Germinal center (tissue), 1 donor: ENCODE data around the gene GABRQ.
"Not testable (repeated sequence)": the region's sequence is repeated elsewhere in the genome, so short reads cannot be mapped to it uniquely, and the experiment has no call there.

ENCODE experiments used
- DNase-seq: peaks from one replicate; pipeline ENCODE4 v3.0.0; 2012; ENCODE audit warnings: mixed read lengths, low spot score

GABRQ gene

GRCh38 chrX:152658302-152658701, 20.6 kb downstream of the GABRQ start:
- DNase-seq, result no peak

GRCh38 chrX:152663086-152663485, 25.4 kb downstream of the GABRQ start:
- no peak for DNase-seq

DNA sequence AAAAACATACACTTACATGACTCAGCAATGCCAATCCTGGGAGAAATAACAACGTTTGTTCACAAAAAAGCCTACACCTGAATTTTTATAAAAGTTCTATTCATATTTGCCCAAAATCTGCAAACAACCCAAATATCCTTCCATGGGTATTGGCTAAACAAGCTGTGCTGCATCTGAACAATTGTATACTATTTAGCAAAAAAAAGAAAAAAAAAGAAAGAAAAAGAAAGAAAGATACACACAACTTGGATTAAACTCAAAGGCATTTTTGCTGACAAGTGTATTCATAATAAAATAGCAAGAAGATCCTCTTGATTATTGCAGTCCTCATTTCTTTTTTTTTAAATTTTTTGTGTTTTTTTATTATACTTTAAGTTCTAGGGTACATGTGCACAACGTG, 36.4 kb downstream of the GABRQ start:
- DNase-seq, result no peak

GRCh38 chrX:152674652-152675051, 37.0 kb downstream of the GABRQ start:
- not testable (repeated sequence) for DNase-seq

DNA sequence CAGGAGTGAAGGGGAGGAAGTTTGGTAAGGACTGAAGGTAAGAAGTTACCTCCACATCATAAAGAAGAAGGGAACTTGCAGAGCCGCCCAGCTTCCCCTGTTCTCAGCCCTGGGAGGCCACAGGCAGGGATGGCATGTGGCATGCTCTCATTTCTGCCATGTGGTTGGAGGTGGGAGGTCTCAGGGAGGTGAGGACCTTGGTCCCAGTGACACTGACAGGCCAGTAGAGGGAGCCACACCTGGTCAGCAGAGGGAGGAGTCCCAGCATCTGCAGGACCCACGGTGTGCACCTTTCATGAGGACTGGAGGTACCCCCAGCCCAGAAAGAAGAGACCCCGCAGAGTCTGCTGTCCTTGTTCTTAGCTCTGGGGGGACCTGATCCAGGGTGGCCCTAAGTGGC, 43.3 kb downstream of the GABRQ start:
- DNase-seq, result not testable (repeated sequence)

GRCh38 chrX:152697952-152698931, 60.5 kb downstream of the GABRQ start, which contains the start of gene MAGEA3:
MAGEA3 (plus strand) TSS chrX:152698794; CDS start chrX:152700833, 2,039 bp downstream.
- DNase-seq, result not testable (repeated sequence)

- not testable (repeated sequence) for DNase-seq
Measured at GRCh38 chrX:152700390-152700789, 62.7 kb downstream of the GABRQ start.

DNA sequence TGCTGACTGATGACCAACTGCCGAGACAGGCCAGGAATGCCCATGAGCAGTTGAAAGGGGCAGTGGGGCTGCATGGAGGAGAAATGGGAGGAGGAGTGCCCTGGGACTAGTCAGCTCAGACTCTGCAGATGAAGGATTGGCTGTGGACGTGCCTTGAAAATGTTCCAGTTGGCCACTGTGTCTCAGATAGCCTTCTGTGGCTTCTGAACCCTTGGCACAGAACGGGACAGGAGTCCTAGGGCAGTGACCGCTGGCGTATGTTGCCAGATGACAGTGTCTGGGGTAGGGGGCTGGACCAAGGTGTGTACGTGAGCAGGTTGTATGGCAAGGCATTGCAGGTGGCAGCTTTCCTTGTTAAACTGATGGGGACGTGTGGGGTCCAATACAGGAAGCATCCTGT, 68.8 kb downstream of the GABRQ start:
- not testable (repeated sequence) for DNase-seq
